DND-41 (cell line): ENCODE data around the gene ARHGAP32.

Experiments
- EZH2 ChIP-seq: IDR thresholded peaks from 3 replicates; pipeline ENCODE4 v1.6.1; 2012; ENCODE audit warnings: borderline replicate concordance, low read depth, mild to moderate bottlenecking, moderate library complexity, low read length, inconsistent platforms; ENCODE audit not compliant: severe bottlenecking
- TF ChIP-seq, protein P1 (sequence below): IDR thresholded peaks from 2 replicates; pipeline ENCODE4 v1.5.1; 2012; ENCODE audit warnings: borderline replicate concordance, low read length, moderate library complexity, mild to moderate bottlenecking; ENCODE audit not compliant: poor library complexity, severe bottlenecking; ENCODE audit errors: extremely low read depth

DNA sequence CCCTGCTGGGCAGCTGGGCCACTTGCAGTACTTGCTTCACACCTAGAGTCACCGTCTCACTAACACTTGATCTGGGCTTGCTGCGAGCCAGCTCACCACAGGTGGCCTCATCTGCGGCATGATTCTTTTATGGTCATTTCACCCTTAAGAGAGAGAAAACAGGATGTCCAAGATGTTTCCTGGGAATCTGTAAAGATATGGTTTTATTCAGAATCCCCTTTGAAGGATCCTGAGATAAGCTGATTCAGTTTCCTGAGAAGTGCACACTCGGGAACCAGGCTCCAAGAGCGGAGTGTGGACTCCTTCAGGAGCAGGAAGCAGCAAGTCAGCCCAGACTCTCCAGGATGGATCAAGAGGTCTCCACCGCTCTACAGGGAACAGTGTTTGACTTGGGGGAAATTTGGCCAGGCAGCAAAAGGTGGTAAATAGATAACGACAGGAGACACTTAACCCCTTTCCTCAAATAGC, 227.6 kb downstream of the ARHGAP32 start:
- TF ChIP-seq, protein P1, sequence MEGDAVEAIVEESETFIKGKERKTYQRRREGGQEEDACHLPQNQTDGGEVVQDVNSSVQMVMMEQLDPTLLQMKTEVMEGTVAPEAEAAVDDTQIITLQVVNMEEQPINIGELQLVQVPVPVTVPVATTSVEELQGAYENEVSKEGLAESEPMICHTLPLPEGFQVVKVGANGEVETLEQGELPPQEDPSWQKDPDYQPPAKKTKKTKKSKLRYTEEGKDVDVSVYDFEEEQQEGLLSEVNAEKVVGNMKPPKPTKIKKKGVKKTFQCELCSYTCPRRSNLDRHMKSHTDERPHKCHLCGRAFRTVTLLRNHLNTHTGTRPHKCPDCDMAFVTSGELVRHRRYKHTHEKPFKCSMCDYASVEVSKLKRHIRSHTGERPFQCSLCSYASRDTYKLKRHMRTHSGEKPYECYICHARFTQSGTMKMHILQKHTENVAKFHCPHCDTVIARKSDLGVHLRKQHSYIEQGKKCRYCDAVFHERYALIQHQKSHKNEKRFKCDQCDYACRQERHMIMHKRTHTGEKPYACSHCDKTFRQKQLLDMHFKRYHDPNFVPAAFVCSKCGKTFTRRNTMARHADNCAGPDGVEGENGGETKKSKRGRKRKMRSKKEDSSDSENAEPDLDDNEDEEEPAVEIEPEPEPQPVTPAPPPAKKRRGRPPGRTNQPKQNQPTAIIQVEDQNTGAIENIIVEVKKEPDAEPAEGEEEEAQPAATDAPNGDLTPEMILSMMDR = no peak
- no peak for TF ChIP-seq EZH2
